Measurements from ENCODE around the gene SEC11A. TPM values are rescaled to one million over a fixed set of nuclear protein-coding genes. Genes with fewer than 3 reads are reported as not detected.

SEC11A gene
- 200 and 202 TPM in 2 replicates for total RNA-seq

DNA sequence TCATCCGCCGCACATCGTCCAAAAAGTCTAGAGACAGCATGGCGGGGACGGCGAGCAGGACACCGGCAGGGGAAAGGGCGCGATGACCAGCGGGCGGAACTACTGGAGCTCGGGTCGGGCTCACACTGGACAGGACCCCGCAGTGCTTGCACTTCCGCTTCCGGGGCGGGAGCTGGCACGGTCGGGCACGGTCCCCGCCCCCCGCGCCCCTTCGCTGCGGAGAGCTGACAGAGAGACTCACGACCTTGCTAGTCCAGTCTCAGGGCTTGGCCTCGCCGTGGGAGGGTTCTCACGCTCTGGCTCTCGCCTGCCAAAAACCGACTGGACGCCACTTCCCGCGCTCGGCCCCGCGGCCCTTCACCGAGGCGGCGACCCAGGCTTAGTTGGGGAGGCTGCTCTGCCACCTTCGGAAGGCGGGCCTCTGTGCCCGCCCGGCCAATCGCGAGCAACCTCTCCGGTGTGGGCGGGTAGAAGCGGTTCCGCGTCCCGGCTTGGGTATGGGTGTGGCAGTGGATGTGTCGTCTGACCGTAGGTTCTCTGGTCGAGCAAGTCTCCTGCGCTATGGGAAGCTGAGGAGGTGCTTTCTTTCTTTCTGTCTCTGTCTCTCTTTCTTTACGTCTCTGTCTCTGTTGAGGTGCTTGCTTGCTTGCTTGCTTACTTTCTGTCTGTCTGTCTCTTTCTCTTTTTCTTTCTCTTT is at the start of gene SEC11A:
Gene SEC11A, minus strand, starts transcription at position 104 of the 697 bp plus-strand sequence. Its CDS starts 64 bp downstream, at position 40.
- DNase-seq (ENCODE audit: insufficient read length, low spot score, missing footprints) = peak; percentile 97
- TF ChIP-seq, protein P1, sequence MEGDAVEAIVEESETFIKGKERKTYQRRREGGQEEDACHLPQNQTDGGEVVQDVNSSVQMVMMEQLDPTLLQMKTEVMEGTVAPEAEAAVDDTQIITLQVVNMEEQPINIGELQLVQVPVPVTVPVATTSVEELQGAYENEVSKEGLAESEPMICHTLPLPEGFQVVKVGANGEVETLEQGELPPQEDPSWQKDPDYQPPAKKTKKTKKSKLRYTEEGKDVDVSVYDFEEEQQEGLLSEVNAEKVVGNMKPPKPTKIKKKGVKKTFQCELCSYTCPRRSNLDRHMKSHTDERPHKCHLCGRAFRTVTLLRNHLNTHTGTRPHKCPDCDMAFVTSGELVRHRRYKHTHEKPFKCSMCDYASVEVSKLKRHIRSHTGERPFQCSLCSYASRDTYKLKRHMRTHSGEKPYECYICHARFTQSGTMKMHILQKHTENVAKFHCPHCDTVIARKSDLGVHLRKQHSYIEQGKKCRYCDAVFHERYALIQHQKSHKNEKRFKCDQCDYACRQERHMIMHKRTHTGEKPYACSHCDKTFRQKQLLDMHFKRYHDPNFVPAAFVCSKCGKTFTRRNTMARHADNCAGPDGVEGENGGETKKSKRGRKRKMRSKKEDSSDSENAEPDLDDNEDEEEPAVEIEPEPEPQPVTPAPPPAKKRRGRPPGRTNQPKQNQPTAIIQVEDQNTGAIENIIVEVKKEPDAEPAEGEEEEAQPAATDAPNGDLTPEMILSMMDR (IDR thresholded peaks at IDR 0.05; ENCODE audit: extremely low read depth, low read depth, low read length) = no peak
- Histone ChIP-seq H3K27me3 (ENCODE audit: insufficient read depth, low read length) (no peaks in the 10 kb centered on the region), H3K4me3 (ENCODE audit: insufficient read depth, low read length) (peak within 1 kb of the TSS; percentile 98), H2AFZ (ENCODE audit: low read length) (peak within 1 kb of the TSS; percentile 98), H4K20me1 (ENCODE audit: insufficient read depth, low read length) (peaks cover 15% of the 10 kb centered on the region), H3K4me2 (ENCODE audit: insufficient read depth, low read length) (peak within 1 kb of the TSS; percentile 96), H3K79me2 (ENCODE audit: insufficient read depth, low read length) (peaks cover 48% of the 10 kb centered on the region), H3K9me3 (ENCODE audit: low read depth, low read length) (no peaks in the 10 kb centered on the region), H3K4me1 (ENCODE audit: insufficient read depth, low read length) (peaks cover 11% of the 10 kb centered on the region), H3K27ac (ENCODE audit: low read depth, low read length) (peak within 1 kb of the TSS; percentile 83), H3K36me3 (ENCODE audit: insufficient read depth, low read length) (peaks cover 5% of the 10 kb centered on the region)

DNA sequence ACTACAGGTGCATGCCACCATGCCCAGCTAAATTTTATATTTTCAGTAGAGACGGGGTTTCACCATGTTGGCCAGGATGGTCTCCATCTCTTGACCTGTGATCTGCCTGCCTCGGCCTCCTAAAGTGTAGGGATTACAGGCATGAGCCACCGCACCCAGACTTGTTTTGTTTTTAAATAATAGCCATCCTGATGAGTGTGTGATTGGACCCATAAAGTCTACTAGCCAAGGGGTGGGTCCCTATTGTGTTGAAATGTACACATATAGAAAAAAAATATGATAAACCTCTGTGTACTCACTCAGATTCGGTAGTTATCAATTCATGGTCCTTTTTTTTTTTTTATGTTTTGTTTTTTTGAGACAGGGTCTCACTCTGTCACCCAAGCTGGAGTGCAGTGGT is 49.7 kb upstream of the SEC11A start:
- DNase-seq (ENCODE audit: insufficient read length, low spot score, missing footprints) = no peak
- Histone ChIP-seq H4K20me1 (ENCODE audit: insufficient read depth, low read length) (peaks cover 63% of the 10 kb centered on the region), H3K36me3 (ENCODE audit: insufficient read depth, low read length) (peaks cover 30% of the 10 kb centered on the region), H3K27ac (ENCODE audit: low read depth, low read length) (no peak overlapping the region), H3K79me2 (ENCODE audit: insufficient read depth, low read length) (peaks cover 94% of the 10 kb centered on the region), H3K9me3 (ENCODE audit: low read depth, low read length) (no peaks in the 10 kb centered on the region), H3K4me3 (ENCODE audit: insufficient read depth, low read length) (no peak overlapping the region), H3K4me1 (ENCODE audit: insufficient read depth, low read length) (peaks cover 12% of the 10 kb centered on the region), H3K4me2 (ENCODE audit: insufficient read depth, low read length) (no peak overlapping the region), H2AFZ (ENCODE audit: low read length) (no peak overlapping the region), H3K27me3 (ENCODE audit: insufficient read depth, low read length) (no peaks in the 10 kb centered on the region)
- TF ChIP-seq, protein P1 (IDR thresholded peaks at IDR 0.05; ENCODE audit: extremely low read depth, low read depth, low read length) = no peak

DNA sequence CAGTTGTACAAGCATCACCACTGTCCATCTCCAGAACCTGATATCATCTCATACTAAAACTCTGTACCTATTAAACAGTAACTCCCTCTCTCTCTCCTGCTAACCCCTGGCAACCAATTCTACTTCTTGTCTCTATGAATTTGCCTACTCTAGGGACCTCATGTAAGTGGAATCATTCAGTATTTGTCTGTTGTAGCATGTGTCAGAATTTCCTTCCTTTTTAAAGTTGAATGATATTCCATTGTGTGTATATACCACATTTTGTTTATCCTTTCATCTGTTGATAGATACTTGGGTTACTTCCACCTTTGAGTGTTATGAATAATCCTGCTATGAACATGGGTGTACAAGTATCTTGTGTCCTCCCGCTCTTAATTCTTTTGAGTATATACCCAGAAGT is 49.0 kb upstream of the SEC11A start:
- Histone ChIP-seq H3K36me3 (ENCODE audit: insufficient read depth, low read length) (peaks cover 30% of the 10 kb centered on the region), H3K4me2 (ENCODE audit: insufficient read depth, low read length) (no peak overlapping the region), H4K20me1 (ENCODE audit: insufficient read depth, low read length) (peaks cover 69% of the 10 kb centered on the region), H3K79me2 (ENCODE audit: insufficient read depth, low read length) (peaks cover 94% of the 10 kb centered on the region), H3K4me3 (ENCODE audit: insufficient read depth, low read length) (no peak overlapping the region), H3K27me3 (ENCODE audit: insufficient read depth, low read length) (no peaks in the 10 kb centered on the region), H3K27ac (ENCODE audit: low read depth, low read length) (no peak overlapping the region), H3K4me1 (ENCODE audit: insufficient read depth, low read length) (peaks cover 12% of the 10 kb centered on the region), H2AFZ (ENCODE audit: low read length) (no peak overlapping the region), H3K9me3 (ENCODE audit: low read depth, low read length) (no peaks in the 10 kb centered on the region)
- no peak for DNase-seq (ENCODE audit: insufficient read length, low spot score, missing footprints)
- TF ChIP-seq, protein P1 (IDR thresholded peaks at IDR 0.05; ENCODE audit: extremely low read depth, low read depth, low read length) = no peak

DNA sequence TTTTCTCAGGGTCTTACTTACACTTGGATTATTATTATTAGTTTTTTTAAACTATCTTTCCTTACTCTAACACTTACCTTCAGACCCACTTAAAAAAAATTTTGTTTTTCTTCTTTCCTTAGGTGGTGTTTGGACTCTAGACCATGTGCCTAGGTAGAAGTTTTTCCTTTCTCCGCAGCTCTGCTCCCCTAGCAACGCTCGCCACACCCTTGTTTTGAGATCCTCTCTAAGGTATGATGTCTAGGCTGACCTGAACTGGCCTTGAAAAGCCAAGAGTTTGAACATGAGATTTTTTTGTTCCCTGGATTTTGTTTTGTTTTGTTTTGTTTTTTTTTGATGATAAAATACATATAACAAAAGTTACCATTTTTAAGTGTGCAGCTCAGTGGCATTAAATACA is 48.6 kb upstream of the SEC11A start:
- no peak overlapping the region for H3K27ac ChIP-seq (ENCODE audit: low read depth, low read length)

More for the DNA sequence above, 48.6 kb upstream of the SEC11A start:
- no peaks in the 10 kb centered on the region for H3K9me3 ChIP-seq (ENCODE audit: low read depth, low read length)
- H3K36me3 ChIP-seq (ENCODE audit: insufficient read depth, low read length) = peaks cover 27% of the 10 kb centered on the region
- peaks cover 12% of the 10 kb centered on the region for H3K4me1 ChIP-seq (ENCODE audit: insufficient read depth, low read length)
- H4K20me1 ChIP-seq (ENCODE audit: insufficient read depth, low read length) = peaks cover 69% of the 10 kb centered on the region
- H3K4me3 ChIP-seq (ENCODE audit: insufficient read depth, low read length) = no peak overlapping the region
- no peak for DNase-seq (ENCODE audit: insufficient read length, low spot score, missing footprints)
- H3K79me2 ChIP-seq (ENCODE audit: insufficient read depth, low read length) = peaks cover 94% of the 10 kb centered on the region
- H3K4me2 ChIP-seq (ENCODE audit: insufficient read depth, low read length) = no peak overlapping the region
- no peaks in the 10 kb centered on the region for H3K27me3 ChIP-seq (ENCODE audit: insufficient read depth, low read length)
- H2AFZ ChIP-seq (ENCODE audit: low read length) = no peak overlapping the region
- TF ChIP-seq, protein P1 (IDR thresholded peaks at IDR 0.05; ENCODE audit: extremely low read depth, low read depth, low read length) = no peak

Data from osteoblast (primary cell).